Measurements from ENCODE around the gene HYKK. TPM values are rescaled to one million over a fixed set of nuclear protein-coding genes. Genes with fewer than 3 reads are reported as not detected.
A peak's percentile ranks its signal among the peaks of the same experiment; 100 is the strongest.

The HYKK gene
- total and polyA plus RNA-seq, 9 of the 15 experiments (the other 6 are each of a cell fraction or from before 2014, with no cell fraction given) = 1.9 to 6.1 (median 4.3) TPM

DNA sequence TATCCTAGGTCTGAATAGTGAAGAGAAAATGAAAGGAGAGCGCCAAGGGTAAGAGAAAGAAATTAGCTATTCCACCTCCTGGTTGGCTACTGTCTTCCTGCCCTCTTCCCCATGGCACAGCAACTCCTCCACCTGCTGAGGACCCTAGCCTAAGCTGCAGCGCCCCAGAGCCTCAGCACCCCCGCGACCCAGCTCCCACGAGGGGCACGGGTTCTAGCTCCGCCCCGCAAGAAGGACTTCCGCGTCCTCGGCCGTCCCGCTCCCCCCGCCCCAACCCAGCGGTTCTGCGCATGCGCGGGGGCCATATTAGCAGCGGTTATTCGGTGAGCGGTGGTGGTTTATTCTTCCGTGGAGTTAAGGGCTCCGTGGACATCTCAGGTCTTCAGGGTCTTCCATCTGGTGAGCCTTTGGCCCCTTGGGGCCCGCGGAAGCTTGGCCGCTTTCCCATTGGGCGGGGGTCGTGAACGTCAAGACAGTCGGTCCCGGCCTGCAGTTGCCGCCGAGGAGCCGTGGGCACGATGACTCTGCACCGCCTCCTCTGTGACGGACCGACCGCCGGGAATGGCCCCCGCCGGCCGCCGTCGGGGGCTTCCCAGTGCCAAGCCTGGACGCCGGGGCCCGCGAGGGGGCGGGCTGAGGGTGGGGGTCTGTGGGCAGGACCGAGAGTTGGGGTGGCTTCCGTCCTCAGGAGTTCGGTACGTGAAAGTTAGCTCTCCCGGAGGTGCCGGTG lies 32.9 kb downstream of the HYKK start, which contains the start of gene PSMA4 (continued):
- TF ChIP-seq PTRF (tag; IDR thresholded peaks at IDR 0.05) = no peak
- 0 out of 2 replicates have a peak, but pooled peaks have one; percentile 7 for TF ChIP-seq JUN (IDR thresholded peaks at IDR 0.05; ENCODE audit: borderline replicate concordance, low read depth, low read length)
- TF ChIP-seq JUN (CRISPR knock-in tag; IDR thresholded peaks at IDR 0.05; ENCODE audit: borderline replicate concordance) = no peak
- TF ChIP-seq ZNF644 (tag; IDR thresholded peaks at IDR 0.05; ENCODE audit: low read depth) = no peak
- TF ChIP-seq RBM39 (optimal IDR thresholded peaks at IDR 0.05; ENCODE audit: low read depth, low read length) = no peak
- 0 out of 2 replicates have a peak, but pooled peaks have one; percentile 4 for TF ChIP-seq PKNOX1 (IDR thresholded peaks at IDR 0.05)
- TF ChIP-seq, protein P1, sequence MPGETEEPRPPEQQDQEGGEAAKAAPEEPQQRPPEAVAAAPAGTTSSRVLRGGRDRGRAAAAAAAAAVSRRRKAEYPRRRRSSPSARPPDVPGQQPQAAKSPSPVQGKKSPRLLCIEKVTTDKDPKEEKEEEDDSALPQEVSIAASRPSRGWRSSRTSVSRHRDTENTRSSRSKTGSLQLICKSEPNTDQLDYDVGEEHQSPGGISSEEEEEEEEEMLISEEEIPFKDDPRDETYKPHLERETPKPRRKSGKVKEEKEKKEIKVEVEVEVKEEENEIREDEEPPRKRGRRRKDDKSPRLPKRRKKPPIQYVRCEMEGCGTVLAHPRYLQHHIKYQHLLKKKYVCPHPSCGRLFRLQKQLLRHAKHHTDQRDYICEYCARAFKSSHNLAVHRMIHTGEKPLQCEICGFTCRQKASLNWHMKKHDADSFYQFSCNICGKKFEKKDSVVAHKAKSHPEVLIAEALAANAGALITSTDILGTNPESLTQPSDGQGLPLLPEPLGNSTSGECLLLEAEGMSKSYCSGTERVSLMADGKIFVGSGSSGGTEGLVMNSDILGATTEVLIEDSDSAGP (CRISPR knock-in tag; IDR thresholded peaks at IDR 0.05) = peak; percentile 47; the same call in 1 of the 2 replicates
- TF ChIP-seq CTBP1 (IDR thresholded peaks at IDR 0.05; ENCODE audit: borderline replicate concordance) = no peak
- TF ChIP-seq E2F6 (IDR thresholded peaks at IDR 0.05; ENCODE audit: borderline replicate concordance in 1 of 2, extremely low read depth in 1 of 2, insufficient read depth in 1 of 2, insufficient read length in 1 of 2, low read depth in 1 of 2, low read length in 1 of 2, poor library complexity in 1 of 2, severe bottlenecking in 1 of 2) = peak in 1 of 2 experiments; percentile 68
- TF ChIP-seq RUNX1 (IDR thresholded peaks at IDR 0.05; ENCODE audit: low read depth) = no peak
- TF ChIP-seq, protein P2, sequence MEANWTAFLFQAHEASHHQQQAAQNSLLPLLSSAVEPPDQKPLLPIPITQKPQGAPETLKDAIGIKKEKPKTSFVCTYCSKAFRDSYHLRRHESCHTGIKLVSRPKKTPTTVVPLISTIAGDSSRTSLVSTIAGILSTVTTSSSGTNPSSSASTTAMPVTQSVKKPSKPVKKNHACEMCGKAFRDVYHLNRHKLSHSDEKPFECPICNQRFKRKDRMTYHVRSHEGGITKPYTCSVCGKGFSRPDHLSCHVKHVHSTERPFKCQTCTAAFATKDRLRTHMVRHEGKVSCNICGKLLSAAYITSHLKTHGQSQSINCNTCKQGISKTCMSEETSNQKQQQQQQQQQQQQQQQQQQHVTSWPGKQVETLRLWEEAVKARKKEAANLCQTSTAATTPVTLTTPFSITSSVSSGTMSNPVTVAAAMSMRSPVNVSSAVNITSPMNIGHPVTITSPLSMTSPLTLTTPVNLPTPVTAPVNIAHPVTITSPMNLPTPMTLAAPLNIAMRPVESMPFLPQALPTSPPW (CRISPR knock-in tag; IDR thresholded peaks at IDR 0.05) = peak; percentile 99
- no peak for TF ChIP-seq CEBPZ (IDR thresholded peaks at IDR 0.05; ENCODE audit: borderline replicate concordance, low read depth, low read length)
